CD14-positive monocyte (primary cell): ENCODE data around the gene PROM2. TPM values are rescaled to one million over a fixed set of nuclear protein-coding genes. Genes with fewer than 3 reads are reported as not detected.

ENCODE experiments used
- DNase-seq, 3 donors: peaks; one replicate each; pipeline ENCODE4 v3.0.0-alpha.2; 2011 to 2022
- H2AFZ ChIP-seq: 2 replicates; pipeline ENCODE4 v1.6.0; 2012; ENCODE audit warnings: mild to moderate bottlenecking, low read depth, low read length, inconsistent platforms; ENCODE audit not compliant: insufficient read depth, poor library complexity, severe bottlenecking
- H3K27ac ChIP-seq, 2 donors: 1 replicate in 1 of 2; 2 replicates in 1 of 2; pipeline ENCODE4 v1.5.1; 2012 to 2013; ENCODE audit warnings: low read length in 2 of 2, control low read depth in 1 of 2, inconsistent platforms in 1 of 2, low read depth in 1 of 2, mild to moderate bottlenecking in 1 of 2
- H3K27me3 ChIP-seq, 2 donors: one replicate each; pipeline versions ENCODE4 v1.6.0 to v1.6.1; 2011 to 2013; ENCODE audit warnings: low read length in 2 of 2; ENCODE audit not compliant: control insufficient read depth in 2 of 2, insufficient read depth in 2 of 2
- H3K36me3 ChIP-seq, 2 donors: replicated peaks in 1 of 2; 1 replicate in 1 of 2; 2 replicates in 1 of 2; pipeline versions ENCODE4 v1.5.1 to v1.6.1; 2012 to 2013; ENCODE audit warnings: low read length in 2 of 2, control low read depth in 1 of 2, inconsistent platforms in 1 of 2, mild to moderate bottlenecking in 1 of 2; ENCODE audit not compliant: insufficient read depth in 2 of 2, control insufficient read depth in 1 of 2
- H3K4me1 ChIP-seq, 2 donors: 1 replicate in 1 of 2; 2 replicates in 1 of 2; pipeline versions ENCODE4 v1.5.1 to v1.6.1; 2012 to 2013; ENCODE audit warnings: low read length in 2 of 2, control low read depth in 1 of 2, inconsistent platforms in 1 of 2, mild to moderate bottlenecking in 1 of 2, moderate library complexity in 1 of 2; ENCODE audit not compliant: insufficient read depth in 2 of 2, control insufficient read depth in 1 of 2
- H3K4me2 ChIP-seq: replicated peaks from 2 replicates; pipeline ENCODE3; 2012; ENCODE audit warnings: low read length, moderate library complexity, mild to moderate bottlenecking; ENCODE audit not compliant: poor library complexity, severe bottlenecking; ENCODE audit errors: extremely low read depth
- H3K4me3 ChIP-seq, 3 experiments: fragments of 200-600 bp in 1 of 3; sonication (generic) in 1 of 3; replicated peaks in 1 of 3; 1 replicate in 2 of 3; 2 replicates in 1 of 3; pipeline ENCODE4 v1.5.1; 2011 to 2013; ENCODE audit warnings: low read length in 3 of 3, mild to moderate bottlenecking in 3 of 3, control low read depth in 2 of 3, low read depth in 2 of 3, inconsistent platforms in 1 of 3, moderate library complexity in 1 of 3
- H3K79me2 ChIP-seq: 2 replicates; pipeline ENCODE4 v1.6.0; 2012; ENCODE audit warnings: mild to moderate bottlenecking, control low read depth, inconsistent platforms, low read length, moderate library complexity; ENCODE audit not compliant: insufficient read depth
- H3K9ac ChIP-seq: 2 replicates; pipeline ENCODE4 v1.6.0; 2017; ENCODE audit warnings: low read length, mild to moderate bottlenecking; ENCODE audit not compliant: insufficient read depth, poor library complexity, severe bottlenecking
- H3K9me3 ChIP-seq, 2 donors: replicated peaks in 1 of 2; 1 replicate in 1 of 2; 2 replicates in 1 of 2; pipeline versions ENCODE4 v1.5.1 to v1.6.1; 2012 to 2013; ENCODE audit warnings: low read length in 2 of 2, control low read depth in 1 of 2; ENCODE audit not compliant: control insufficient read depth in 1 of 2, insufficient read depth in 1 of 2
- H4K20me1 ChIP-seq: 2 replicates; pipeline ENCODE4 v1.6.0; 2012; ENCODE audit warnings: mild to moderate bottlenecking, low read length, control low read depth, moderate library complexity; ENCODE audit not compliant: insufficient read depth
- H3K27ac Mint-ChIP-seq, 7 donors: one replicate each; pipeline ENCODE4 v1.8.0; 2020; ENCODE audit warnings: mild to moderate bottlenecking in 7 of 7, mixed read lengths in 7 of 7, moderate library complexity in 6 of 7, inconsistent platforms in 2 of 7
- H3K27me3 Mint-ChIP-seq, 3 donors: one replicate each; pipeline ENCODE4 v1.8.0; 2021 to 2022; ENCODE audit warnings: low read depth in 3 of 3, mild to moderate bottlenecking in 3 of 3, mixed read lengths in 3 of 3, moderate library complexity in 3 of 3, inconsistent platforms in 1 of 3
- H3K36me3 Mint-ChIP-seq, 2 donors: one replicate each; pipeline ENCODE4 v1.8.0; 2020; ENCODE audit warnings: mixed read lengths in 2 of 2, inconsistent platforms in 1 of 2, mild to moderate bottlenecking in 1 of 2
- H3K4me1 Mint-ChIP-seq: one replicate; pipeline ENCODE4 v1.8.0; 2020; ENCODE audit warnings: mild to moderate bottlenecking, mixed read lengths
- H3K4me3 Mint-ChIP-seq, 2 donors: one replicate each; pipeline ENCODE4 v1.8.0; 2020; ENCODE audit warnings: mild to moderate bottlenecking in 2 of 2, mixed read lengths in 2 of 2, moderate library complexity in 1 of 2
- H3K9me3 Mint-ChIP-seq, 7 donors: one replicate each; pipeline ENCODE4 v1.8.0; 2020 to 2022; ENCODE audit warnings: mixed read lengths in 7 of 7, mild to moderate bottlenecking in 6 of 7, moderate library complexity in 6 of 7, inconsistent platforms in 2 of 7
- WGBS: methylation state at CpG from one replicate; pipeline ENCODE4 v1.1.5; 2013; ENCODE audit warnings: missing lambda C conversion rate; ENCODE audit not compliant: insufficient coverage; 5-methylcytosine and 5-hydroxymethylcytosine counted together
- intact Hi-C, 2 donors: fragments of 100-400 bp; cut with micrococcal nuclease; formaldehyde crosslinking; loops; one replicate each; pipeline versions ENCODE4 v1.15.0 to v1.15.1; 2023
- polyA plus RNA-seq, 3 donors: library from polyadenylated mRNA; depleted of rRNA in 1 of 3; unstranded in 2 of 3; stranded (reverse) in 1 of 3; fragments of 300-500 nt in 2 of 3; fragments of >200 nt in 1 of 3; fragmentation: Illumina TruSeq in 2 of 3; gene quantifications; 1 replicate in 2 of 3; 2 replicates in 1 of 3; pipeline ENCODE4 v1.2.3, GENCODE V29; 2012 to 2021
- TF ChIP-seq, protein P1 (sequence below): fragments of 200-600 bp; IDR thresholded peaks from one replicate; pipeline ENCODE4 v1.8.0; 2022; ENCODE audit warnings: antibody characterized with exemption, mild to moderate bottlenecking

The PROM2 gene
- polyA plus RNA-seq, 3 donors: 0.41 TPM; not detected in 2

DNA sequence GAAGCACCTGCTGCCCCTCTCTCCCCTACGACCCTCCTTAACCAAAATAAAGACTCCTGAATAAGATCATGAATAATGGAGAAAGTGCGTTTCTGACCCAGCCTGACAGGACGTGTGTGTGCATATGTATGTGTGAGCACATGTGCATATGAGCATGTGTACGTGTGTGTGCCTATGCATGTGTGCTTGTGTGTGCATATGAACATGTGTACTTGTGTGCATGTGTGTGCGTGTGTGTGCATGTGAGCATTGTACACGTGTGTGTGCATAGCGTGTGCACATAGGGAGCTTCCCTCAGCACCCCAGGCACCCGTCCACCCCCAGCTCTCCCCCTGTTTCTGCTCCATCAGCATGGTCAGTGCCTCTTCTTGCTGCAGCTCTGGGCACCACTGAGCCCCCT, 33.6 kb downstream of the PROM2 start:
- Mint-ChIP-seq H3K9me3 (peaks cover 0 to 1% (median 0%) of the 10 kb centered on the region in 7 donors), H3K4me3 (no peak overlapping the region), H3K27ac (no peak overlapping the region), H3K4me1 (no peaks in the 10 kb centered on the region), H3K36me3 (no peaks in the 10 kb centered on the region), H3K27me3 (peaks cover 0 to 2% (median 1%) of the 10 kb centered on the region in 3 donors)
- no peaks in the 10 kb centered on the region for H3K27me3 ChIP-seq
- no peaks in the 10 kb centered on the region for H3K36me3 ChIP-seq
- no peaks in the 10 kb centered on the region for H3K4me1 ChIP-seq
- TF ChIP-seq, protein P1, sequence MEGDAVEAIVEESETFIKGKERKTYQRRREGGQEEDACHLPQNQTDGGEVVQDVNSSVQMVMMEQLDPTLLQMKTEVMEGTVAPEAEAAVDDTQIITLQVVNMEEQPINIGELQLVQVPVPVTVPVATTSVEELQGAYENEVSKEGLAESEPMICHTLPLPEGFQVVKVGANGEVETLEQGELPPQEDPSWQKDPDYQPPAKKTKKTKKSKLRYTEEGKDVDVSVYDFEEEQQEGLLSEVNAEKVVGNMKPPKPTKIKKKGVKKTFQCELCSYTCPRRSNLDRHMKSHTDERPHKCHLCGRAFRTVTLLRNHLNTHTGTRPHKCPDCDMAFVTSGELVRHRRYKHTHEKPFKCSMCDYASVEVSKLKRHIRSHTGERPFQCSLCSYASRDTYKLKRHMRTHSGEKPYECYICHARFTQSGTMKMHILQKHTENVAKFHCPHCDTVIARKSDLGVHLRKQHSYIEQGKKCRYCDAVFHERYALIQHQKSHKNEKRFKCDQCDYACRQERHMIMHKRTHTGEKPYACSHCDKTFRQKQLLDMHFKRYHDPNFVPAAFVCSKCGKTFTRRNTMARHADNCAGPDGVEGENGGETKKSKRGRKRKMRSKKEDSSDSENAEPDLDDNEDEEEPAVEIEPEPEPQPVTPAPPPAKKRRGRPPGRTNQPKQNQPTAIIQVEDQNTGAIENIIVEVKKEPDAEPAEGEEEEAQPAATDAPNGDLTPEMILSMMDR: no peak
- H3K4me3 ChIP-seq: no peak overlapping the region
- H3K4me2 ChIP-seq: no peak overlapping the region
- H4K20me1 ChIP-seq: no peaks in the 10 kb centered on the region
- H3K27ac ChIP-seq: no peak overlapping the region
- no peaks in the 10 kb centered on the region for H3K9me3 ChIP-seq
- H2AFZ ChIP-seq: no peak overlapping the region
- intact Hi-C loops: no loop called here
- DNase-seq: no peak
- no peak overlapping the region for H3K9ac ChIP-seq
- H3K79me2 ChIP-seq: no peaks in the 10 kb centered on the region
- 86% methylated on average over 2 of the region's 8 CpGs for WGBS

DNA sequence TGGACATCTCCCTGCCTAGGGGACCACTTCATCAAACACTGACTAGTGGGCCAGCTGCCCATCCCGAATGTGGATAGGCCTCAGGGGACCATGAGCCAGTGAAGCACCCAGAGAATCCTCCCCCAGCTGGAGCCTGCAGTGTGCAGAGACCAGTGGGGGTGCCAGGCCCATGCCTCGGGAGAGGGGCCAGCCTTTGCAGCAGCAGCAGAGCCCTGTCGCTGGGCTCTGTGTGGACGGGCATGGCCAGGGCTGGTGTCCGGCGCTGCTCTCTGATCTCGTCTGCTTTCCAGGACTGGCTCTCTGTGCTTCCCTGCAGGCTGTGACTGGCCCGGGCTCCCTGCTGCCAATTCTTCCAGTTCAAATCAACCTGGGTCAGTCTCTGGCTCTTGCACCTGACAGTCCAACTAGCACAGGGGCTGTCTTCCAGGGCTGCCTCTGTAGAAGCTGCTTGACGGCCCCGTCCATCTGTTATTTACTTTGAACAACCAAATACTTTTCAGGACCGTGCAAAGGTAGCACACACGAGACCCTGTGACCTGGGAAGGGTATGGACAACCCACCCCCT, 34.3 kb downstream of the PROM2 start:
- no peaks in the 10 kb centered on the region for H3K36me3 Mint-ChIP-seq
- intact Hi-C loops: no loop called here
- no peaks in the 10 kb centered on the region for H3K79me2 ChIP-seq
- 98% methylated on average over 10 of the region's 12 CpGs for WGBS
- no peak overlapping the region for H3K4me2 ChIP-seq
- H3K4me1 Mint-ChIP-seq: no peaks in the 10 kb centered on the region
- no peaks in the 10 kb centered on the region for H3K4me1 ChIP-seq
- TF ChIP-seq, protein P1: no peak
- no peak overlapping the region for H3K9ac ChIP-seq
- H2AFZ ChIP-seq: no peak overlapping the region
- H3K4me3 Mint-ChIP-seq: no peak overlapping the region
- no peak overlapping the region for H3K27ac Mint-ChIP-seq
- H3K9me3 ChIP-seq: no peaks in the 10 kb centered on the region
- H3K4me3 ChIP-seq: no peak overlapping the region
- no peaks in the 10 kb centered on the region for H4K20me1 ChIP-seq
- H3K27me3 ChIP-seq: no peaks in the 10 kb centered on the region
- peaks cover 0 to 2% (median 1%) of the 10 kb centered on the region in 3 donors for H3K27me3 Mint-ChIP-seq
- H3K9me3 Mint-ChIP-seq: peaks cover 0 to 2% (median 0%) of the 10 kb centered on the region in 7 donors
- H3K27ac ChIP-seq: no peak overlapping the region
- no peak for DNase-seq
- H3K36me3 ChIP-seq: no peaks in the 10 kb centered on the region
